K562 (cell line): ENCODE results near the gene AHCY. TPM values are rescaled to one million over a fixed set of nuclear protein-coding genes. Genes with fewer than 3 reads are reported as not detected.

Source experiments
- ATAC-seq: fragments of 200-7000 bp; cut with Tn5 transposase; 3 replicates; pipeline ENCODE4 v1.9.1; 2020; ENCODE audit warnings: moderate library complexity
- Bru-seq: library from RNA; stranded (reverse); fragments of 400-500 nt; gene quantifications from one replicate; lab custom pipeline; 2021; lab: Mats Ljungman, UMichigan
- BruChase-seq, 2 experiments: library from RNA; stranded (reverse); fragments of 400-500 nt; gene quantifications; one replicate each; lab custom pipeline; 2021; lab: Mats Ljungman, UMichigan
- BruUV-seq: library from RNA; stranded (reverse); fragments of 400-500 nt; replicated peaks from 2 replicates; lab custom pipeline; 2021; lab: Mats Ljungman, UMichigan
- CTCF ChIA-PET: fragments of 300-600 bp; formaldehyde crosslinking; extraction: SDS; loops from one replicate; lab custom pipeline; 2021; ENCODE audit warnings: low intra/inter-chr PET ratio; lab: Yijun Ruan, JAX
- POLR2A ChIA-PET: fragments of 300-600, 350-650 bp; sonication (Branson Sonifier 250); formaldehyde crosslinking; extraction: SDS; loops from one replicate; lab custom pipeline; 2021; ENCODE audit warnings: antibody characterized with exemption, inconsistent platforms; lab: Yijun Ruan, JAX
- DNase-seq, 4 experiments: peaks; one replicate each; pipeline versions ENCODE4 v3.0.0 to v3.0.0-alpha.2; 2011 to 2018; ENCODE audit warnings: low spot score in 3 of 4, mixed read lengths in 3 of 4; ENCODE audit errors: extremely low read depth in 1 of 4
- FAIRE-seq: peaks from 2 replicates; lab custom pipeline; 2011; peaks lifted over from hg19 to GRCh38; lab: Jason Lieb, UNC
- H2AFZ ChIP-seq: 2 replicates; pipeline ENCODE4 v1.6.0; 2011; ENCODE audit warnings: low read depth, low read length, control low read depth, inconsistent platforms
- H3K27ac ChIP-seq: fragments of 200-600 bp; 3 replicates; pipeline ENCODE4 v1.8.0; 2011; ENCODE audit warnings: low read depth, mild to moderate bottlenecking, control low read depth, inconsistent platforms, low read length, moderate library complexity, mixed read lengths; ENCODE audit errors: extremely low read depth
- H3K27me3 ChIP-seq, 2 experiments: fragments of 300-600 bp in 1 of 2; 2 replicates in 1 of 2; 3 replicates in 1 of 2; pipeline versions ENCODE4 v1.6.0 to v1.8.0; 2011; ENCODE audit warnings: inconsistent platforms in 2 of 2, low read length in 2 of 2, mild to moderate bottlenecking in 1 of 2, mixed read lengths in 1 of 2, moderate library complexity in 1 of 2; ENCODE audit not compliant: control insufficient read depth in 2 of 2, insufficient read depth in 2 of 2
- H3K36me3 ChIP-seq: fragments of 300-600 bp; 3 replicates; pipeline ENCODE4 v1.8.0; 2011; ENCODE audit warnings: mild to moderate bottlenecking, low read length, inconsistent platforms; ENCODE audit not compliant: control insufficient read depth, insufficient read depth
- H3K4me1 ChIP-seq, 2 experiments: fragments of 200-600 bp in 1 of 2; replicated peaks in 1 of 2; 2 replicates in 1 of 2; 3 replicates in 1 of 2; pipeline versions ENCODE4 v1.5.1 to v1.8.0; 2011; ENCODE audit warnings: inconsistent platforms in 2 of 2, low read length in 2 of 2, mild to moderate bottlenecking in 1 of 2, mixed read lengths in 1 of 2, moderate library complexity in 1 of 2; ENCODE audit not compliant: control insufficient read depth in 2 of 2, insufficient read depth in 2 of 2
- H3K4me2 ChIP-seq: 2 replicates; pipeline ENCODE4 v1.6.1; 2011; ENCODE audit warnings: low read length, control low read depth, inconsistent platforms, mixed read lengths; ENCODE audit not compliant: insufficient read depth
- H3K4me3 ChIP-seq: fragments of 200-600 bp; sonication (generic), shearing (Covaris generic); 2 replicates; pipeline ENCODE4 v1.5.1; 2016; ENCODE audit warnings: control low read depth, inconsistent platforms
- H3K79me2 ChIP-seq: fragments of 200-600 bp; 3 replicates; pipeline ENCODE4 v1.8.0; 2011; ENCODE audit warnings: low read length, inconsistent platforms; ENCODE audit not compliant: control insufficient read depth, insufficient read depth
- H3K9ac ChIP-seq, 2 experiments: 2 replicates each; pipeline versions ENCODE4 v1.6.0 to v1.6.1; 2011; ENCODE audit warnings: low read depth in 2 of 2, low read length in 2 of 2, control low read depth in 1 of 2, inconsistent platforms in 1 of 2, mild to moderate bottlenecking in 1 of 2, mixed read lengths in 1 of 2; ENCODE audit not compliant: insufficient read depth in 1 of 2
- H3K9me1 ChIP-seq: one replicate; pipeline ENCODE4 v1.6.0; 2011; ENCODE audit warnings: inconsistent platforms, mild to moderate bottlenecking, low read length, moderate library complexity; ENCODE audit not compliant: control insufficient read depth, insufficient read depth
- H3K9me3 ChIP-seq: replicated peaks from 2 replicates; pipeline ENCODE4 v1.5.1; 2011; ENCODE audit warnings: low read depth, low read length, inconsistent platforms; ENCODE audit not compliant: control insufficient read depth, insufficient read depth
- H4K20me1 ChIP-seq: replicated peaks from 2 replicates; pipeline ENCODE4 v1.6.1; 2011; ENCODE audit warnings: low read length, inconsistent platforms, mixed read lengths; ENCODE audit not compliant: control insufficient read depth, insufficient read depth
- ATF1 ChIP-seq, 2 experiments: fragments of 450-650 bp in 1 of 2; IDR thresholded peaks; 2 replicates each; pipeline ENCODE4 v1.6.1; 2016; ENCODE audit warnings: missing compliant biosample characterization in 1 of 2, missing genetic modification characterization in 1 of 2
- DIDO1 ChIP-seq: fragments of 450-650 bp; IDR thresholded peaks from 2 replicates; pipeline ENCODE4 v1.6.1; 2016; ENCODE audit warnings: low read depth, missing biosample characterization, missing genetic modification characterization
- FOXM1 ChIP-seq, 2 experiments: fragments of 450-650 bp in 1 of 2; sonication (generic) in 1 of 2; formaldehyde crosslinking in 1 of 2; IDR thresholded peaks; 2 replicates each; pipeline versions ENCODE4 v1.6.1 to v1.9.0; 2017 to 2022; ENCODE audit warnings: low read depth in 2 of 2, mild to moderate bottlenecking in 2 of 2, missing genetic modification reagents in 1 of 2, moderate library complexity in 1 of 2
- KDM5B ChIP-seq: fragments of 200-600 bp; sonication (generic); IDR thresholded peaks from 2 replicates; pipeline ENCODE4 v1.6.1; 2012; ENCODE audit warnings: low read depth, mild to moderate bottlenecking, moderate library complexity, low read length, control low read depth, inconsistent platforms; ENCODE audit not compliant: insufficient replicate concordance
- L3MBTL2 ChIP-seq: fragments of 450-650 bp; IDR thresholded peaks from 2 replicates; pipeline ENCODE4 v1.6.1; 2016; ENCODE audit warnings: mild to moderate bottlenecking, moderate library complexity
- MEF2A ChIP-seq: IDR thresholded peaks from 2 replicates; pipeline ENCODE4 v1.6.1; 2011; ENCODE audit warnings: low read depth, mild to moderate bottlenecking, low read length, moderate library complexity; ENCODE audit not compliant: control insufficient read depth
- RB1 ChIP-seq: fragments of 450-650 bp; IDR thresholded peaks from 2 replicates; pipeline ENCODE4 v1.6.1; 2017; ENCODE audit warnings: low read depth, mild to moderate bottlenecking
- TEAD1 ChIP-seq, 2 experiments: fragments of 450-650 bp in 1 of 2; sonication (generic) in 1 of 2; formaldehyde crosslinking; IDR thresholded peaks; 2 replicates each; pipeline versions ENCODE4 v1.4.0 to v1.8.0; 2020 to 2022; ENCODE audit warnings: mild to moderate bottlenecking in 2 of 2, missing genetic modification reagents in 1 of 2
- WGBS: fragments of 100-300 bp; shearing (Covaris generic); methylation state at CpG from one replicate; pipeline ENCODE4 v1.1.6; 2016; ENCODE audit warnings: low coverage, mixed read lengths; ENCODE audit not compliant: insufficient coverage; ENCODE audit errors: missing lambda C conversion rate; 5-methylcytosine and 5-hydroxymethylcytosine counted together
- in situ Hi-C: fragments of 300-500 bp; cut with MboI; formaldehyde crosslinking; loops from 4 replicates; pipeline ENCODE4 v1.15.0; 2018; ENCODE audit warnings: inconsistent platforms, mixed read lengths
- intact Hi-C: fragments of 100-400 bp; cut with micrococcal nuclease; formaldehyde crosslinking; loops from 2 replicates; pipeline ENCODE4 v1.14.2; 2022
- long read RNA-seq, 3 experiments: library from polyadenylated mRNA in 2 of 3; library from RNA in 1 of 3; unstranded in 2 of 3; stranded (forward) in 1 of 3; transcript quantifications; one replicate each; pipeline ENCODE4 v2.0.0, GENCODE V29; 2019 to 2022
- polyA minus RNA-seq, 3 experiments: library from RNA; depleted of rRNA, polyadenylated mRNA; stranded (reverse); fragments of >200 nt; gene quantifications; 2 replicates each; pipeline ENCODE4 v1.2.3, GENCODE V29; 2011
- polyA plus RNA-seq, 8 experiments: library from polyadenylated mRNA; depleted of rRNA in 4 of 8; stranded (reverse) in 5 of 8; unstranded in 3 of 8; fragments of >200 nt; fragmentation: Nextera tagmentation in 2 of 8; fragmentation: Illumina TruSeq in 1 of 8; extraction: Ambion mirVana in 2 of 8; extraction: Trizol in 1 of 8; gene quantifications; 2 replicates each; pipeline versions ENCODE4 v1.2.1 to v1.2.3, GENCODE V29; 2011 to 2014; ENCODE audit warnings: inconsistent platforms in 1 of 8, missing spikeins in 1 of 8
- total RNA-seq, 7 experiments: library from RNA; depleted of rRNA in 6 of 7; stranded (reverse); fragments of >200 nt in 6 of 7; fragmentation: Illumina TruSeq in 2 of 7; extraction: Trizol in 2 of 7; gene quantifications; 2 replicates each; pipeline versions ENCODE4 v1.2.1 to v1.2.3, GENCODE V29; 2011 to 2021; ENCODE audit warnings: low replicate concordance in 1 of 7
- TF ChIP-seq, protein P1 (sequence below): IDR thresholded peaks from 2 replicates; pipeline ENCODE4 v1.6.1; 2014; ENCODE audit warnings: antibody characterized with exemption
- TF ChIP-seq, protein P2 (sequence below): fragments of 450-650 bp; IDR thresholded peaks from 2 replicates; pipeline ENCODE4 v1.6.1; 2016; ENCODE audit warnings: borderline replicate concordance

The AHCY gene
- total RNA-seq (2011; cell fraction: chromatin; rRNA removed; ENCODE audit: low replicate concordance): 126 and 261 TPM in 2 replicates
- 198 and 225 TPM in 2 replicates for total RNA-seq (2011; cell fraction: nucleolus; rRNA removed)
- total RNA-seq (2011; cell fraction: nucleoplasm; rRNA removed): 177 and 193 TPM in 2 replicates
- 190 and 230 TPM in 2 replicates for total RNA-seq (2014; rRNA removed)
- 118 and 136 TPM in 2 replicates for total RNA-seq (2014; rRNA removed; fragmentation: Illumina TruSeq; extraction: Trizol)
- total RNA-seq (2015; rRNA removed; fragmentation: Illumina TruSeq; extraction: Trizol): 186 and 187 TPM in 2 replicates
- 251 and 261 TPM in 2 replicates for total RNA-seq (2021)
- polyA plus RNA-seq (2011; rRNA removed): 244 and 287 TPM in 2 replicates
- polyA plus RNA-seq (2011; cell fraction: cytosol; rRNA removed): 421 and 456 TPM in 2 replicates
- polyA plus RNA-seq (2011; cell fraction: nucleus; rRNA removed): 249 and 298 TPM in 2 replicates
- 184 and 240 TPM in 2 replicates for polyA plus RNA-seq (2012)
- 269 and 289 TPM in 2 replicates for polyA plus RNA-seq (2014; fragmentation: Illumina TruSeq; extraction: Trizol)
- polyA plus RNA-seq (2014; fragmentation: Nextera tagmentation; extraction: Ambion mirVana): 100 to 1,000 TPM in 1 of 2 experiments, 10 to 100 TPM in 1; 82.5 to 148 TPM
- 211 and 237 TPM in 2 replicates for polyA plus RNA-seq (2014; rRNA removed)
- 353 and 413 TPM in 2 replicates for polyA minus RNA-seq (2011; rRNA and poly(A)+ RNA removed)
- 235 and 242 TPM in 2 replicates for polyA minus RNA-seq (2011; cell fraction: cytosol; rRNA and poly(A)+ RNA removed)
- 87.8 and 105 TPM in 2 replicates for polyA minus RNA-seq (2011; cell fraction: nucleus; rRNA and poly(A)+ RNA removed)
- Bru-seq, nascent RNA: percentile 79 among the genes with signal in this experiment
- percentile 74 among the genes with signal in this experiment for BruChase-seq, experiment 1, labeled RNA remaining after a 2-hour chase
- percentile 73 among the genes with signal in this experiment for BruChase-seq, experiment 2, labeled RNA remaining after a 6-hour chase
- long read RNA-seq, experiment 1, transcript AHCY-201 (10 exons, 2,143 nt): major isoform, 290 of 476 reads
- long read RNA-seq, experiment 1, partial matches to known transcripts: 135 of 476 reads
- long read RNA-seq, experiment 1, other reads (novel, unspliced or antisense): 49 of 476 reads
- long read RNA-seq, experiment 2, transcript AHCY-201 (10 exons, 2,143 nt): major isoform, 309 of 394 reads
- long read RNA-seq, experiment 2, partial matches to known transcripts: 54 of 394 reads
- long read RNA-seq, experiment 2, other reads (novel, unspliced or antisense): 31 of 394 reads
- long read RNA-seq, experiment 3, transcript AHCY-201 (10 exons, 2,143 nt): major isoform, 439 of 503 reads
- long read RNA-seq, experiment 3, partial matches to known transcripts: 18 of 503 reads
- long read RNA-seq, experiment 3, other reads (novel, unspliced or antisense): 46 of 503 reads

DNA sequence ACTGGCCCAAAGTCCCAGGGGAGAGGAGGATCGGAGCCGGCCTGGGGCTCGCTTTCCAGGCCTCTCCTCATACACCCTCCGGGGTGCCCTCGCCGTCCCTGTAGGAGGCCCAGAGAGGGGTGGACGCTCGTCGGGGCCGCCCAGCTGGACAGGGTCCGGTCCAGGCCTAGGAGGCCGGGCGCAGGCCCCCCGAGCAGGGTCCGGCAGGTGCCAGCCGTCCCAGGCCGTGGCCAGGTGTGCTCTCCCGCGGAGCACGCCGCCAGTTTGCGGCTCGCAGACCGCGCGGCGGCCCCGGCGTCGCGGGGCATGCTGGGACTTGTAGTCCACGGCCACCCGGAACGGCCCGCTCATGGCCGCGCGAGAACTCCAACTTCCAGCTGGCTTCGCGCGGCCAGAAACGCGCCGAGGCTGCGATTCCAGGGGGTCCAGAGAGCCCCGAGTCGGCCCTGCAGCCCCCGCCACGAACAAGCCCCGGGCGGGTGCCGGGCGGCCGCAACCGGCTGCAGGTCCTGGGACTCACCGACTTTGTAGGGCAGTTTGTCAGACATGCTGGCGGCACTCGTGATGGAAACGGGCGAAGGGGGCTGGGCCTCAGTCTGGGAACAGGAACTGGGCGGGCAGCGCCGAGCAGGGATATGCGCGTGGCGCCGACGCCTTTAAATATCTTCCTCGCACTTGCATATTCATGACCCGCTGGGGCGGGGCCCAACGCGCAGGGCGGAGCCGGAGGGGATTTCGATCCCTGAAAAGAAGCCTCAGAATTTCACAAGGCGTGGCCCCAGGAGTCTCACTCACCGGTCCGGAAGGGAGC is at the start of gene AHCY:
Gene AHCY, minus strand, starts transcription at position 633 of the 811 bp plus-strand sequence. Its CDS starts 85 bp downstream, at position 548.
- no peaks in the 10 kb centered on the region for H3K9me3 ChIP-seq
- BruUV-seq: no TSS peak
- 0 out of 2 replicates have a peak, but pooled peaks cover 3% of the 10 kb centered on the region for H4K20me1 ChIP-seq
- under 1% methylated on average over 49 of the region's 79 CpGs for WGBS
- H3K36me3 ChIP-seq: peaks cover 30% of the 10 kb centered on the region; the same call in 2 of the 3 replicates
- DNase-seq: peak; percentile 89 to 99 (median 91)
- intact Hi-C loops: loop anchor here (2.0 kb wide), 1 partner anchor 112 kb away; no protein-coding TSS in a partner anchor
- ChIA-PET POLR2A (interaction anchor here (0.6 to 1.8 kb wide), 8 partner anchors 10 to 374 kb away, joined by 3 to 9 read pairs (median 3); partner anchors contain the start of genes DYNLRB1, PIGU and RALY), CTCF (no interaction called here)
- peak; percentile 96 for FAIRE-seq
- in situ Hi-C loops: loop anchor here (5.0 kb wide), 1 partner anchor 214 kb away; the partner anchor contains the start of gene DYNLRB1
- H3K79me2 ChIP-seq: peaks cover 49% of the 10 kb centered on the region
- peak within 1 kb of the TSS; percentile 86 for H2AFZ ChIP-seq
- peak within 1 kb of the TSS; percentile 92 for H3K27ac ChIP-seq
- no peaks in the 10 kb centered on the region for H3K9me1 ChIP-seq
- peak; percentile 97 for ATAC-seq
- H3K27me3 ChIP-seq: no peaks in the 10 kb centered on the region
- H3K4me3 ChIP-seq: peak within 1 kb of the TSS; percentile 96
- H3K9ac ChIP-seq: peak within 1 kb of the TSS; percentile 89 to 94
- peak within 1 kb of the TSS; percentile 97 for H3K4me2 ChIP-seq
- peaks cover 22 to 34% of the 10 kb centered on the region in 2 experiments for H3K4me1 ChIP-seq
- TF ChIP-seq MEF2A (no peak), TEAD1 (CRISPR knock-in tag; IDR thresholded peaks at IDR 0.05) (0 out of 4 replicates have a peak, but pooled peaks have one; percentile 9 to 60), L3MBTL2 (peak; percentile 85), ATF1 (CRISPR knock-in tag; IDR thresholded peaks at IDR 0.05) (no peak), ATF1 (tag; IDR thresholded peaks at IDR 0.05) (peak; percentile 86), DIDO1 (tag) (peak; percentile 75), FOXM1 (IDR thresholded peaks at IDR 0.05; ENCODE audit: low read depth) (no peak), FOXM1 (CRISPR knock-in tag; IDR thresholded peaks at IDR 0.05; ENCODE audit: low read depth) (peak; percentile 48; the same call in 1 of the 2 replicates), RB1 (peak; percentile 84), KDM5B (peak; percentile 76)
- TF ChIP-seq, protein P1, sequence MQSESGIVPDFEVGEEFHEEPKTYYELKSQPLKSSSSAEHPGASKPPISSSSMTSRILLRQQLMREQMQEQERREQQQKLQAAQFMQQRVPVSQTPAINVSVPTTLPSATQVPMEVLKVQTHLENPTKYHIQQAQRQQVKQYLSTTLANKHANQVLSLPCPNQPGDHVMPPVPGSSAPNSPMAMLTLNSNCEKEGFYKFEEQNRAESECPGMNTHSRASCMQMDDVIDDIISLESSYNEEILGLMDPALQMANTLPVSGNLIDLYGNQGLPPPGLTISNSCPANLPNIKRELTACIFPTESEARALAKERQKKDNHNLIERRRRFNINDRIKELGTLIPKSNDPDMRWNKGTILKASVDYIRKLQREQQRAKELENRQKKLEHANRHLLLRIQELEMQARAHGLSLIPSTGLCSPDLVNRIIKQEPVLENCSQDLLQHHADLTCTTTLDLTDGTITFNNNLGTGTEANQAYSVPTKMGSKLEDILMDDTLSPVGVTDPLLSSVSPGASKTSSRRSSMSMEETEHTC: peak; percentile 56; the same call in 1 of the 2 replicates
- TF ChIP-seq, protein P2, sequence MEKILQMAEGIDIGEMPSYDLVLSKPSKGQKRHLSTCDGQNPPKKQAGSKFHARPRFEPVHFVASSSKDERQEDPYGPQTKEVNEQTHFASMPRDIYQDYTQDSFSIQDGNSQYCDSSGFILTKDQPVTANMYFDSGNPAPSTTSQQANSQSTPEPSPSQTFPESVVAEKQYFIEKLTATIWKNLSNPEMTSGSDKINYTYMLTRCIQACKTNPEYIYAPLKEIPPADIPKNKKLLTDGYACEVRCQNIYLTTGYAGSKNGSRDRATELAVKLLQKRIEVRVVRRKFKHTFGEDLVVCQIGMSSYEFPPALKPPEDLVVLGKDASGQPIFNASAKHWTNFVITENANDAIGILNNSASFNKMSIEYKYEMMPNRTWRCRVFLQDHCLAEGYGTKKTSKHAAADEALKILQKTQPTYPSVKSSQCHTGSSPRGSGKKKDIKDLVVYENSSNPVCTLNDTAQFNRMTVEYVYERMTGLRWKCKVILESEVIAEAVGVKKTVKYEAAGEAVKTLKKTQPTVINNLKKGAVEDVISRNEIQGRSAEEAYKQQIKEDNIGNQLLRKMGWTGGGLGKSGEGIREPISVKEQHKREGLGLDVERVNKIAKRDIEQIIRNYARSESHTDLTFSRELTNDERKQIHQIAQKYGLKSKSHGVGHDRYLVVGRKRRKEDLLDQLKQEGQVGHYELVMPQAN: peak; percentile 81
